ENCODE data around the gene PHYKPL. TPM values are rescaled to one million over a fixed set of nuclear protein-coding genes. Genes with fewer than 3 reads are reported as not detected.
"Not testable (repeated sequence)": the region's sequence is repeated elsewhere in the genome, so short reads cannot be mapped to it uniquely, and the experiment has no call there.

The PHYKPL gene
- total and polyA plus RNA-seq, 11 donors, result 21.3 to 56.2 (median 38.6) TPM

- no peak for DNase-seq
- Histone ChIP-seq H3K27ac (no peak overlapping the region), H3K4me1 (peaks cover 0 to 15% (median 0%) of the 10 kb centered on the region in 12 donors), H3K9me3 (no peaks in the 10 kb centered on the region), H3K36me3 (no peaks in the 10 kb centered on the region), H3K4me3 (no peak overlapping the region), H3K27me3 (peaks cover 0 to 5% (median 0%) of the 10 kb centered on the region in 9 donors)
- 79 to 83% (median 81%) methylated on average over 11 of the region's 11 CpGs for WGBS, 4 donors
- no peak for ATAC-seq
- no peak for TF ChIP-seq POLR2A (IDR thresholded peaks at IDR 0.05)
- intact Hi-C loops (cut with DNase I), result loop anchor here in 1 of 10 donors (5.0 kb wide), 1 partner anchor 41 kb away; no protein-coding TSS in a partner anchor
Observed at GRCh38 chr5:178198706-178199105, 33.9 kb downstream of the PHYKPL start.

DNA sequence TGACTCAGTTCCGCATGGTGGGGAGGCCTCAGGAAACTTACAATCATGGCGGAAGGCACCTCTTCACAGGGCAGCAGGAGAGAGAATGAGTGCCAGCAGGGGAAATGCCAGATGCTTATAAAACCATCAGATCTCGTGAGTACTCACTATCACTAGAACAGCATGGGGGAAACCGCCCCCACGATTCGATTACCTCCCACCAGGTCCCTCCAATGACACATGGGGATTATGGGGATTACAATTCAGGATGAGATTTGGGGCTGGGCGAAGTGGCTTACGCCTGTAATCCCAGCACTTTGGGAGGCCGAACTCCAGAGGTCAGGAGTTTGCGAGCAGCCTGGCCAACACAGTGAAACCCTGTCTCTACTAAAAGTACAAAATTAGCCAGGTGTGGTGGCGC, 34.5 kb downstream of the PHYKPL start:
- not testable (repeated sequence) for H3K36me3 ChIP-seq, H3K4me3 ChIP-seq, H3K27ac ChIP-seq, ATAC-seq, DNase-seq, H3K9me3 ChIP-seq
- 69 to 87% (median 83%) methylated on average over 10 to 11 of the region's 11 CpGs for WGBS, 4 donors
- Histone ChIP-seq H3K27me3 (peaks cover 0 to 11% (median 0%) of the 10 kb centered on the region in 9 donors), H3K4me1 (peaks cover 0 to 14% (median 0%) of the 10 kb centered on the region in 12 donors)
- intact Hi-C loops (cut with DNase I), result loop anchor here in 1 of 10 donors (5.0 kb wide), 1 partner anchor 41 kb away; no protein-coding TSS in a partner anchor

DNA sequence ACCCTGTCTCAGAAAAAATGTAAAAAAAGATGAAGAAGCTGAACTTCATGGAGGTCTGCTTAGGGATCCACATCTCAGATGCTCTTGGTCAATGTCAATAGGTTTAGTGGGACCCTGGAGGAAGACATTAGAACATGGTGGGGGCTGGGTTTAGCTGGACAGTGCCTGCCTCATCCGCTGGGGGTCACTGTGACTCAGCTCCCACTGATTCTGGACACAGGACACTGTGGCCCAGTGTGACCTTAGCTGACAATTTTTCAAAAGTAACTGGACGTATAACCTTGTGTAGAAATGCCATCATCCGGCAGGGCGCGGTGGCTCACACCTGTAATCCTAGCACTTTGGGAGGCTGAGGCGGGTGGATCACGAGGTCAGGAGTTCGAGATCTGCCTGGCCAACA, 35.6 kb downstream of the PHYKPL start:
- intact Hi-C loops (cut with DNase I), result loop anchor here in 1 of 10 donors (5.0 kb wide), 1 partner anchor 40 kb away; no protein-coding TSS in a partner anchor
- H3K27me3 ChIP-seq, result peaks cover 0 to 15% (median 0%) of the 10 kb centered on the region in 9 donors
- H3K4me3 ChIP-seq, result no peak overlapping the region
- DNase-seq, result no peak
- TF ChIP-seq POLR2A (IDR thresholded peaks at IDR 0.05) (no peak), CTCF (IDR thresholded peaks at IDR 0.05) (peak in 11 of 12 donors; percentile 13 to 44 (median 29))
- H3K4me1 ChIP-seq, result peaks cover 0 to 13% (median 0%) of the 10 kb centered on the region in 12 donors
- WGBS, 4 donors, result 80 to 84% (median 82%) methylated on average over 8 of the region's 8 CpGs
- no peak overlapping the region for H3K27ac ChIP-seq
- H3K36me3 ChIP-seq, result no peaks in the 10 kb centered on the region
- peak in 3 of 4 donors; percentile 32 to 56 (median 41) for ATAC-seq
- H3K9me3 ChIP-seq, result no peaks in the 10 kb centered on the region

- no peak for DNase-seq
- no peak for TF ChIP-seq CTCF (IDR thresholded peaks at IDR 0.05)
- TF ChIP-seq POLR2A (IDR thresholded peaks at IDR 0.05), result no peak
- WGBS, 4 donors, result 78 to 82% (median 79%) methylated on average over 7 of the region's 7 CpGs
- Histone ChIP-seq H3K4me3 (no peak overlapping the region), H3K9me3 (no peaks in the 10 kb centered on the region), H3K27me3 (peaks cover 0 to 15% (median 0%) of the 10 kb centered on the region in 9 donors), H3K4me1 (peaks cover 0 to 8% (median 0%) of the 10 kb centered on the region in 12 donors), H3K27ac (no peak overlapping the region), H3K36me3 (no peaks in the 10 kb centered on the region)
- no peak for ATAC-seq
- intact Hi-C loops (cut with DNase I), result loop anchor here in 1 of 10 donors (5.0 kb wide), 1 partner anchor 39 kb away; no protein-coding TSS in a partner anchor
Observed at GRCh38 chr5:178196281-178196812, 36.3 kb downstream of the PHYKPL start.

DNA sequence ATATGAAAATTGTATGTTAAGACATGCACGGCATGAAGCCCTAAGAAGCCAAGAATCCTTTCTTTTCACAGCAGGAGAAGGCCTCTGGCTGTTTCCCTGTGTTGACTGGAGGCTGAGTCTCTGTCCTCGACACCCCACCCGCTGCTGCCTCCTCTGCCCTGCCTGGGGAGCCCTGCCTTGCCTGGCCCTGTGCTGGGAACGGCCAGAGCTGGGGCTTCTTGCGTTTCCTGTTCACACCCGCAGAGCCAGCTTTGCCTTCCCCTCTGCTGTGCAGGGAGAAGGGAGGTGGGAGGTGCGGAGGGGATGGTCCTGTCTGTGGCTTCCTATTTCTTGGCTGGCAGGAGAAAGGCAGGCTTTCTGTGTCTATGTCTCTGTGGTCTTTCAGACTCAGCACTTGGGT, 38.6 kb downstream of the PHYKPL start:
- ATAC-seq, result no peak
- intact Hi-C loops (cut with DNase I), result no loop called here
- Histone ChIP-seq H3K9me3 (no peaks in the 10 kb centered on the region), H3K4me3 (no peak overlapping the region), H3K27me3 (peaks cover 0 to 15% (median 0%) of the 10 kb centered on the region in 9 donors), H3K36me3 (no peaks in the 10 kb centered on the region), H3K27ac (no peak overlapping the region), H3K4me1 (peaks cover 0 to 8% (median 0%) of the 10 kb centered on the region in 12 donors)
- 15 to 34% (median 30%) methylated on average over 5 to 7 of the region's 7 CpGs for WGBS, 4 donors
- no peak for TF ChIP-seq POLR2A (IDR thresholded peaks at IDR 0.05)
- no peak for TF ChIP-seq CTCF (IDR thresholded peaks at IDR 0.05)
- DNase-seq, result no peak
